ENCODE data around the gene BOLA3.
A peak's percentile ranks its signal among the peaks of the same experiment; 100 is the strongest.

Gene BOLA3

GRCh38 chr2:74110537-74110936 lies 37.2 kb downstream of the BOLA3 start:
- Mint-ChIP-seq H3K4me3 (no peak overlapping the region), H3K27me3 (peaks cover 11% of the 10 kb centered on the region), H3K9me3 (no peaks in the 10 kb centered on the region), H3K4me1 (peaks cover 5% of the 10 kb centered on the region), H3K27ac (ENCODE audit: low read depth) (peak overlapping the region; percentile 30), H3K36me3 (ENCODE audit: insufficient read depth) (peaks cover 4% of the 10 kb centered on the region)
- DNase-seq (ENCODE audit: low spot score in 2 of 2): no peak
- no peak for ATAC-seq (replicated peaks; ENCODE audit: extremely low read depth, poor library complexity, severe bottlenecking)

- DNase-seq (ENCODE audit: low spot score in 2 of 2) (no peak), ATAC-seq (replicated peaks; ENCODE audit: extremely low read depth, poor library complexity, severe bottlenecking) (no peak)
- Mint-ChIP-seq H3K4me1 (peaks cover 5% of the 10 kb centered on the region), H3K36me3 (ENCODE audit: insufficient read depth) (peaks cover 2% of the 10 kb centered on the region), H3K9me3 (no peaks in the 10 kb centered on the region), H3K27ac (ENCODE audit: low read depth) (no peak overlapping the region), H3K4me3 (no peak overlapping the region), H3K27me3 (peaks cover 3% of the 10 kb centered on the region)
Observed at GRCh38 chr2:74109551-74109950, 38.2 kb downstream of the BOLA3 start.

- DNase-seq (ENCODE audit: low spot score in 2 of 2): no peak
- H3K36me3 Mint-ChIP-seq (ENCODE audit: insufficient read depth): peaks cover 5% of the 10 kb centered on the region
- no peaks in the 10 kb centered on the region for H3K9me3 Mint-ChIP-seq
- ATAC-seq (replicated peaks; ENCODE audit: extremely low read depth, poor library complexity, severe bottlenecking): no peak
- H3K4me1 Mint-ChIP-seq: peaks cover 5% of the 10 kb centered on the region
- H3K27ac Mint-ChIP-seq (ENCODE audit: low read depth): no peak overlapping the region
- H3K27me3 Mint-ChIP-seq: no peaks in the 10 kb centered on the region
- no peak overlapping the region for H3K4me3 Mint-ChIP-seq
Observed at GRCh38 chr2:74107071-74107470, 40.6 kb downstream of the BOLA3 start.

GRCh38 chr2:74105413-74105812 lies 42.3 kb downstream of the BOLA3 start:
- Mint-ChIP-seq H3K27ac (ENCODE audit: low read depth) (no peak overlapping the region), H3K4me1 (no peaks in the 10 kb centered on the region), H3K4me3 (no peak overlapping the region), H3K27me3 (no peaks in the 10 kb centered on the region), H3K36me3 (ENCODE audit: insufficient read depth) (peaks cover 11% of the 10 kb centered on the region), H3K9me3 (no peaks in the 10 kb centered on the region)
- ATAC-seq (replicated peaks; ENCODE audit: extremely low read depth, poor library complexity, severe bottlenecking): no peak
- no peak for DNase-seq (ENCODE audit: low spot score in 2 of 2)

GRCh38 chr2:74104839-74105238 lies 42.9 kb downstream of the BOLA3 start:
- no peak for ATAC-seq (replicated peaks; ENCODE audit: extremely low read depth, poor library complexity, severe bottlenecking)

GRCh38 chr2:74103763-74104162 lies 43.9 kb downstream of the BOLA3 start:
- Mint-ChIP-seq H3K27me3 (no peaks in the 10 kb centered on the region), H3K9me3 (no peaks in the 10 kb centered on the region), H3K4me1 (no peaks in the 10 kb centered on the region), H3K27ac (ENCODE audit: low read depth) (no peak overlapping the region), H3K36me3 (ENCODE audit: insufficient read depth) (peaks cover 13% of the 10 kb centered on the region), H3K4me3 (no peak overlapping the region)
- ATAC-seq (replicated peaks; ENCODE audit: extremely low read depth, poor library complexity, severe bottlenecking): no peak
- no peak for DNase-seq (ENCODE audit: low spot score in 2 of 2)

More at GRCh38 chr2:74104839-74105238, 42.9 kb downstream of the BOLA3 start:
- Mint-ChIP-seq H3K27ac (ENCODE audit: low read depth) (no peak overlapping the region), H3K9me3 (no peaks in the 10 kb centered on the region), H3K36me3 (ENCODE audit: insufficient read depth) (peaks cover 11% of the 10 kb centered on the region), H3K4me3 (no peak overlapping the region), H3K27me3 (no peaks in the 10 kb centered on the region), H3K4me1 (no peaks in the 10 kb centered on the region)
- no peak for DNase-seq (ENCODE audit: low spot score in 2 of 2)

GRCh38 chr2:74102516-74102915 lies 45.2 kb downstream of the BOLA3 start:
- no peak for DNase-seq (ENCODE audit: low spot score in 2 of 2)
- no peaks in the 10 kb centered on the region for H3K9me3 Mint-ChIP-seq
- H3K4me1 Mint-ChIP-seq: no peaks in the 10 kb centered on the region
- no peak for ATAC-seq (replicated peaks; ENCODE audit: extremely low read depth, poor library complexity, severe bottlenecking)
- peaks cover 18% of the 10 kb centered on the region for H3K36me3 Mint-ChIP-seq (ENCODE audit: insufficient read depth)
- H3K27ac Mint-ChIP-seq (ENCODE audit: low read depth): no peak overlapping the region
- no peaks in the 10 kb centered on the region for H3K27me3 Mint-ChIP-seq
- no peak overlapping the region for H3K4me3 Mint-ChIP-seq

- H3K9me3 Mint-ChIP-seq: no peaks in the 10 kb centered on the region
- DNase-seq (ENCODE audit: low spot score in 2 of 2): no peak
- no peaks in the 10 kb centered on the region for H3K27me3 Mint-ChIP-seq
- no peaks in the 10 kb centered on the region for H3K4me1 Mint-ChIP-seq
- no peak overlapping the region for H3K27ac Mint-ChIP-seq (ENCODE audit: low read depth)
- ATAC-seq (replicated peaks; ENCODE audit: extremely low read depth, poor library complexity, severe bottlenecking): no peak
- H3K4me3 Mint-ChIP-seq: no peak overlapping the region
- peaks cover 21% of the 10 kb centered on the region for H3K36me3 Mint-ChIP-seq (ENCODE audit: insufficient read depth)
Observed at GRCh38 chr2:74101574-74102300, 46.0 kb downstream of the BOLA3 start.

GRCh38 chr2:74100254-74101216 lies 47.2 kb downstream of the BOLA3 start:
- Mint-ChIP-seq H3K27me3 (no peaks in the 10 kb centered on the region), H3K36me3 (ENCODE audit: insufficient read depth) (peaks cover 27% of the 10 kb centered on the region), H3K4me3 (no peak overlapping the region), H3K27ac (ENCODE audit: low read depth) (no peak overlapping the region), H3K9me3 (no peaks in the 10 kb centered on the region), H3K4me1 (no peaks in the 10 kb centered on the region)
- ATAC-seq (replicated peaks; ENCODE audit: extremely low read depth, poor library complexity, severe bottlenecking) (no peak), DNase-seq (ENCODE audit: low spot score in 2 of 2) (no peak)

GRCh38 chr2:74099835-74100234 lies 47.9 kb downstream of the BOLA3 start:
- Mint-ChIP-seq H3K36me3 (ENCODE audit: insufficient read depth) (peaks cover 27% of the 10 kb centered on the region), H3K27ac (ENCODE audit: low read depth) (no peak overlapping the region), H3K9me3 (no peaks in the 10 kb centered on the region)

GRCh38 chr2:74099271-74099670 lies 48.4 kb downstream of the BOLA3 start:
- H3K27ac Mint-ChIP-seq (ENCODE audit: low read depth): no peak overlapping the region
- no peaks in the 10 kb centered on the region for H3K27me3 Mint-ChIP-seq
- H3K4me1 Mint-ChIP-seq: no peaks in the 10 kb centered on the region
- no peaks in the 10 kb centered on the region for H3K9me3 Mint-ChIP-seq
- H3K36me3 Mint-ChIP-seq (ENCODE audit: insufficient read depth): peaks cover 29% of the 10 kb centered on the region
- H3K4me3 Mint-ChIP-seq: no peak overlapping the region
- DNase-seq (ENCODE audit: low spot score in 2 of 2) (no peak), ATAC-seq (replicated peaks; ENCODE audit: extremely low read depth, poor library complexity, severe bottlenecking) (no peak)

More at GRCh38 chr2:74099835-74100234, 47.9 kb downstream of the BOLA3 start:
- DNase-seq (ENCODE audit: low spot score in 2 of 2): no peak
- no peaks in the 10 kb centered on the region for H3K27me3 Mint-ChIP-seq
- no peak overlapping the region for H3K4me3 Mint-ChIP-seq
- ATAC-seq (replicated peaks; ENCODE audit: extremely low read depth, poor library complexity, severe bottlenecking): no peak
- no peaks in the 10 kb centered on the region for H3K4me1 Mint-ChIP-seq

- Mint-ChIP-seq H3K27ac (ENCODE audit: low read depth) (no peak overlapping the region), H3K36me3 (ENCODE audit: insufficient read depth) (peaks cover 31% of the 10 kb centered on the region), H3K27me3 (no peaks in the 10 kb centered on the region)
Observed at GRCh38 chr2:74097574-74097973, 50.1 kb downstream of the BOLA3 start.

GRCh38 chr2:74096052-74096451 lies 51.7 kb downstream of the BOLA3 start:
- ATAC-seq (replicated peaks; ENCODE audit: extremely low read depth, poor library complexity, severe bottlenecking) (no peak), DNase-seq (ENCODE audit: low spot score in 2 of 2) (no peak)
- H3K27me3 Mint-ChIP-seq: no peaks in the 10 kb centered on the region
- no peak overlapping the region for H3K27ac Mint-ChIP-seq (ENCODE audit: low read depth)
- peaks cover 27% of the 10 kb centered on the region for H3K36me3 Mint-ChIP-seq (ENCODE audit: insufficient read depth)
- H3K4me3 Mint-ChIP-seq: no peak overlapping the region
- H3K9me3 Mint-ChIP-seq: no peaks in the 10 kb centered on the region
- H3K4me1 Mint-ChIP-seq: no peaks in the 10 kb centered on the region

More at GRCh38 chr2:74097574-74097973, 50.1 kb downstream of the BOLA3 start:
- Mint-ChIP-seq H3K4me1 (no peaks in the 10 kb centered on the region), H3K4me3 (no peak overlapping the region), H3K9me3 (no peaks in the 10 kb centered on the region)
- DNase-seq (ENCODE audit: low spot score in 2 of 2) (no peak), ATAC-seq (replicated peaks; ENCODE audit: extremely low read depth, poor library complexity, severe bottlenecking) (no peak)
